H1 (cell line): ENCODE results near the gene ELP4. TPM values are rescaled to one million over a fixed set of nuclear protein-coding genes. Genes with fewer than 3 reads are reported as not detected.

ENCODE experiments used
- CTCF ChIA-PET: fragments of 300-600 bp; sonication (Branson Sonifier 250); formaldehyde crosslinking; loops from one replicate; lab custom pipeline; 2021; ENCODE audit not compliant: partially characterized antibody; lab: Charles Lee
- POLR2A ChIA-PET: fragments of 300-600 bp; sonication (Branson Sonifier 250); formaldehyde crosslinking; loops from one replicate; lab custom pipeline; 2021; ENCODE audit warnings: inconsistent platforms; ENCODE audit not compliant: partially characterized antibody; lab: Charles Lee
- DNase-seq, 2 experiments: peaks; one replicate each; pipeline versions ENCODE4 v3.0.0 to v3.0.0-alpha.2; 2010 to 2022; ENCODE audit warnings: low spot score in 2 of 2, low read depth in 1 of 2, mixed read lengths in 1 of 2
- FAIRE-seq: peaks from 2 replicates; lab custom pipeline; 2011; peaks lifted over from hg19 to GRCh38; lab: Jason Lieb, UNC
- H2AFZ ChIP-seq: 2 replicates; pipeline ENCODE4 v1.8.1; 2012; ENCODE audit warnings: low read length, inconsistent platforms
- H2AK5ac ChIP-seq: 2 replicates; pipeline ENCODE4 v1.6.1; 2013; ENCODE audit warnings: low read depth, low read length
- H2BK120ac ChIP-seq: replicated peaks from 2 replicates; pipeline ENCODE3; 2013; ENCODE audit warnings: low read depth, low read length, inconsistent platforms
- H2BK12ac ChIP-seq: 2 replicates; pipeline ENCODE4 v1.6.1; 2013; ENCODE audit warnings: low read depth, low read length
- H2BK15ac ChIP-seq: 2 replicates; pipeline ENCODE4 v1.6.1; 2013; ENCODE audit warnings: low read length
- H2BK20ac ChIP-seq: 2 replicates; pipeline ENCODE4 v1.6.1; 2013; ENCODE audit warnings: low read length
- H2BK5ac ChIP-seq: 2 replicates; pipeline ENCODE4 v1.6.1; 2013; ENCODE audit warnings: low read depth, low read length
- H3K14ac ChIP-seq: 2 replicates; pipeline ENCODE4 v1.6.1; 2013; ENCODE audit warnings: inconsistent platforms; ENCODE audit not compliant: insufficient read length
- H3K18ac ChIP-seq: 2 replicates; pipeline ENCODE4 v1.6.1; 2013; ENCODE audit warnings: low read length; ENCODE audit errors: extremely low read depth
- H3K23ac ChIP-seq: 2 replicates; pipeline ENCODE4 v1.6.1; 2013; ENCODE audit warnings: inconsistent platforms; ENCODE audit not compliant: insufficient read length
- H3K23me2 ChIP-seq: 2 replicates; pipeline ENCODE4 v1.6.1; 2013; ENCODE audit warnings: low read depth, low read length
- H3K27ac ChIP-seq: 2 replicates; pipeline ENCODE4 v1.6.1; 2011; ENCODE audit warnings: low read depth, low read length, inconsistent platforms
- H3K27me3 ChIP-seq, 4 experiments: replicated peaks in 1 of 4; 1 replicate in 1 of 4; 2 replicates in 3 of 4; pipeline versions ENCODE4 v1.6.1 to v1.8.1; 2011 to 2013; ENCODE audit warnings: low read length in 3 of 4, mild to moderate bottlenecking in 3 of 4, inconsistent platforms in 2 of 4, mixed read lengths in 2 of 4, moderate library complexity in 1 of 4; ENCODE audit not compliant: control insufficient read depth in 3 of 4, insufficient read depth in 3 of 4; ENCODE audit errors: extremely low read depth in 1 of 4
- H3K36me3 ChIP-seq, 4 experiments: 2 replicates each; pipeline versions ENCODE4 v1.6.1 to v1.8.1; 2011 to 2013; ENCODE audit warnings: mild to moderate bottlenecking in 4 of 4, low read length in 3 of 4, moderate library complexity in 2 of 4, control low read depth in 1 of 4, inconsistent platforms in 1 of 4; ENCODE audit not compliant: insufficient read depth in 4 of 4, control insufficient read depth in 2 of 4
- H3K4ac ChIP-seq: replicated peaks from 2 replicates; pipeline ENCODE3; 2013; ENCODE audit warnings: low read length, low read depth, mixed read lengths, inconsistent platforms; ENCODE audit not compliant: insufficient read length
- H3K4me1 ChIP-seq, 4 experiments: replicated peaks in 1 of 4; 1 replicate in 1 of 4; 2 replicates in 3 of 4; pipeline versions ENCODE4 v1.6.1 to v1.8.1; 2011 to 2013; ENCODE audit warnings: low read length in 3 of 4, inconsistent platforms in 2 of 4, mixed read lengths in 1 of 4; ENCODE audit not compliant: insufficient read depth in 4 of 4, control insufficient read depth in 3 of 4
- H3K4me2 ChIP-seq, 2 experiments: 2 replicates each; pipeline versions ENCODE4 v1.6.1 to v1.8.1; 2011 to 2013; ENCODE audit warnings: low read depth in 2 of 2, low read length in 2 of 2, control low read depth in 1 of 2, inconsistent platforms in 1 of 2, mild to moderate bottlenecking in 1 of 2; ENCODE audit not compliant: insufficient read depth in 1 of 2
- H3K4me3 ChIP-seq, 4 experiments: fragments of 200-600, 300-600 bp in 1 of 4; sonication (generic), shearing (Covaris generic), sonication (Bioruptor Twin) in 1 of 4; 2 replicates each; pipeline versions ENCODE4 v1.5.1 to v1.8.1; 2011 to 2016; ENCODE audit warnings: low read length in 4 of 4, low read depth in 3 of 4, control low read depth in 2 of 4, inconsistent platforms in 2 of 4, mild to moderate bottlenecking in 2 of 4, mixed read lengths in 1 of 4, moderate library complexity in 1 of 4; ENCODE audit not compliant: insufficient read depth in 2 of 4; ENCODE audit errors: extremely low read depth in 1 of 4
- H3K56ac ChIP-seq: replicated peaks from 2 replicates; pipeline ENCODE3; 2013; ENCODE audit warnings: low read depth, mild to moderate bottlenecking, mixed read lengths, low read length, inconsistent platforms; ENCODE audit not compliant: insufficient read length
- H3K79me1 ChIP-seq: 2 replicates; pipeline ENCODE4 v1.6.1; 2013; ENCODE audit warnings: low read depth, low read length, control low read depth
- H3K79me2 ChIP-seq, 2 experiments: 2 replicates each; pipeline versions ENCODE4 v1.6.1 to v1.8.1; 2012 to 2013; ENCODE audit warnings: low read length in 2 of 2, mild to moderate bottlenecking in 2 of 2, inconsistent platforms in 1 of 2; ENCODE audit not compliant: insufficient read depth in 2 of 2, control insufficient read depth in 1 of 2
- H3K9ac ChIP-seq, 4 experiments: replicated peaks in 1 of 4; 1 replicate in 1 of 4; 2 replicates in 3 of 4; pipeline versions ENCODE4 v1.6.1 to v1.8.1; 2011 to 2013; ENCODE audit warnings: low read depth in 3 of 4, low read length in 3 of 4, control low read depth in 2 of 4, mild to moderate bottlenecking in 2 of 4, moderate library complexity in 2 of 4, inconsistent platforms in 1 of 4; ENCODE audit errors: extremely low read depth in 1 of 4
- H3K9me3 ChIP-seq, 2 experiments: 2 replicates each; pipeline versions ENCODE4 v1.6.1 to v1.8.1; 2012 to 2013; ENCODE audit warnings: mild to moderate bottlenecking in 2 of 2, moderate library complexity in 2 of 2, control low read depth in 1 of 2, inconsistent platforms in 1 of 2, low read depth in 1 of 2, low read length in 1 of 2, mixed read lengths in 1 of 2; ENCODE audit not compliant: insufficient read depth in 2 of 2
- H4K20me1 ChIP-seq, 2 experiments: replicated peaks in 1 of 2; 2 replicates each; pipeline versions ENCODE3 to v1.8.1; 2011 to 2013; ENCODE audit warnings: inconsistent platforms in 2 of 2, low read length in 2 of 2, mild to moderate bottlenecking in 1 of 2; ENCODE audit not compliant: insufficient read depth in 2 of 2, control insufficient read depth in 1 of 2
- H4K5ac ChIP-seq: 2 replicates; pipeline ENCODE4 v1.6.1; 2013; ENCODE audit warnings: low read length, low read depth, mixed read lengths, inconsistent platforms; ENCODE audit not compliant: insufficient read length
- H4K8ac ChIP-seq: 2 replicates; pipeline ENCODE4 v1.8.0; 2013; ENCODE audit warnings: mild to moderate bottlenecking, moderate library complexity, low read length, inconsistent platforms; ENCODE audit not compliant: insufficient read depth; ENCODE audit errors: extremely low read depth
- H4K91ac ChIP-seq: replicated peaks from 2 replicates; pipeline ENCODE3; 2013; ENCODE audit warnings: low read length, mixed read lengths, inconsistent platforms; ENCODE audit not compliant: insufficient read length
- CHD1 ChIP-seq: IDR thresholded peaks from 2 replicates; pipeline ENCODE4 v1.6.1; 2012; ENCODE audit warnings: low read depth, low read length, improper control_type of control experiment
- EP300 ChIP-seq, 2 experiments: IDR thresholded peaks; 1 replicate in 1 of 2; 2 replicates in 1 of 2; pipeline ENCODE4 v1.6.1; 2011 to 2012; ENCODE audit warnings: low read depth in 2 of 2, low read length in 2 of 2, mild to moderate bottlenecking in 2 of 2, borderline replicate concordance in 1 of 2, inconsistent platforms in 1 of 2, moderate library complexity in 1 of 2
- EZH2 ChIP-seq: fragments of 200-600 bp; sonication (generic); IDR thresholded peaks from 2 replicates; pipeline ENCODE4 v1.7.1; 2012; ENCODE audit warnings: low read depth, mild to moderate bottlenecking, moderate library complexity, low read length, inconsistent platforms; ENCODE audit not compliant: severe bottlenecking
- PHF8 ChIP-seq: fragments of 200-600 bp; sonication (generic); conservative IDR thresholded peaks from 2 replicates; pipeline ENCODE4 v1.7.1; 2012; ENCODE audit warnings: low read depth, mild to moderate bottlenecking, inconsistent platforms, low read length, moderate library complexity
- POLR2AphosphoS5 ChIP-seq: IDR thresholded peaks from 2 replicates; pipeline ENCODE4 v1.6.1; 2011; ENCODE audit warnings: low read depth, low read length
- RNF2 ChIP-seq: fragments of 200-900, 300-1000 bp; sonication (generic); IDR thresholded peaks from 2 replicates; pipeline ENCODE4 v1.7.1; 2016; ENCODE audit warnings: borderline replicate concordance, low read depth, mild to moderate bottlenecking, antibody characterized with exemption, low read length; ENCODE audit not compliant: poor library complexity, severe bottlenecking; ENCODE audit errors: missing control alignments
- SIN3A ChIP-seq, 2 experiments: IDR thresholded peaks in 1 of 2; conservative IDR thresholded peaks in 1 of 2; 2 replicates each; pipeline ENCODE4 v1.6.1; 2011 to 2012; ENCODE audit warnings: low read length in 2 of 2, improper control_type of control experiment in 1 of 2, low read depth in 1 of 2, mild to moderate bottlenecking in 1 of 2
- SIX5 ChIP-seq: IDR thresholded peaks from 2 replicates; pipeline ENCODE4 v1.6.1; 2011; ENCODE audit warnings: mild to moderate bottlenecking, low read depth, low read length
- SP1 ChIP-seq: IDR thresholded peaks from 2 replicates; pipeline ENCODE4 v1.6.1; 2011; ENCODE audit warnings: low read depth, low read length
- SRF ChIP-seq: IDR thresholded peaks from 2 replicates; pipeline ENCODE4 v1.6.1; 2011; ENCODE audit warnings: mild to moderate bottlenecking, low read depth, low read length, moderate library complexity
- TEAD4 ChIP-seq: IDR thresholded peaks from 2 replicates; pipeline ENCODE4 v1.6.1; 2012; ENCODE audit warnings: low read depth, low read length, inconsistent platforms, mixed read lengths
- WGBS, 2 experiments: shearing (Covaris generic) in 1 of 2; methylation state at CpG; one replicate each; pipeline versions ENCODE4 v1.1.6 to v1.1.7; 2013 to 2015; ENCODE audit warnings: low lambda C conversion rate in 2 of 2, mixed read lengths in 2 of 2, inconsistent platforms in 1 of 2, low coverage in 1 of 2, missing lambda C conversion rate in 1 of 2; ENCODE audit not compliant: insufficient replicate concordance in 2 of 2, insufficient coverage in 1 of 2, insufficient read length in 1 of 2; ENCODE audit errors: extremely low coverage in 1 of 2, missing lambda C conversion rate in 1 of 2; 5-methylcytosine and 5-hydroxymethylcytosine counted together
- polyA plus RNA-seq, 7 experiments: library from polyadenylated mRNA; depleted of rRNA in 3 of 7; stranded (reverse) in 5 of 7; unstranded in 2 of 7; fragments of >200 nt in 5 of 7; fragments of 200-250 nt in 2 of 7; gene quantifications; 1 replicate in 5 of 7; 2 replicates in 1 of 7; 4 replicates in 1 of 7; pipeline versions ENCODE4 v1.2.1 to v1.2.3, GENCODE V29; 2011 to 2013; ENCODE audit warnings: missing spikeins in 2 of 7, mixed read lengths in 2 of 7
- total RNA-seq: library from RNA; stranded (reverse); fragmentation: NEBNext Ultra II Directional; extraction: Animal tissue kit (Norgen Biotek cat#: 25700); gene quantifications from 2 replicates; pipeline ENCODE4 v1.2.1, GENCODE V29; 2021

Gene ELP4
- total and polyA plus RNA-seq, 2 of the 8 experiments (the other 6 are each of a cell fraction or from before 2014, with no cell fraction given), result 14.0 to 18.6 TPM

GRCh38 chr11:31823644-31824331 is 314.2 kb downstream of the ELP4 start:
- Histone ChIP-seq H3K4ac (no peak overlapping the region), H4K20me1 (peaks cover 2 to 5% of the 10 kb centered on the region in 2 experiments), H4K8ac (no peak overlapping the region), H4K5ac (peak overlapping the region; percentile 18), H3K18ac (peak overlapping the region; percentile 94), H2AFZ (0 out of 2 replicates have a peak overlapping the region, but pooled peaks have one; percentile 23), H2BK20ac (peak overlapping the region; percentile 98; the same call in 1 of the 2 replicates), H4K91ac (peak overlapping the region; percentile 77), H2BK15ac (peak overlapping the region; percentile 93; the same call in 1 of the 2 replicates), H3K56ac (no peak overlapping the region), H2AK5ac (no peak overlapping the region), H3K27ac (no peak overlapping the region; the same call in 1 of the 2 replicates), H3K23ac (no peak overlapping the region), H3K9me3 (no peaks in the 10 kb centered on the region), H3K4me3 (peak overlapping the region in 3 of 4 experiments; percentile 2 to 58 (median 26); a peak in 4 of 8 replicates), H2BK120ac (peak overlapping the region; percentile 19), H3K14ac (no peak overlapping the region), H2BK12ac (peak overlapping the region; percentile 83), H3K4me2 (peak overlapping the region; percentile 65 to 68), H2BK5ac (peak overlapping the region; percentile 90; the same call in 1 of the 2 replicates), H3K79me2 (no peaks in the 10 kb centered on the region), H3K23me2 (peaks cover 16% of the 10 kb centered on the region; the same call in 1 of the 2 replicates), H3K9ac (no peak overlapping the region), H3K36me3 (no peaks in the 10 kb centered on the region; a peak in 1 of 8 replicates), H3K4me1 (peaks cover 24 to 59% (median 43%) of the 10 kb centered on the region in 4 experiments), H3K27me3 (peaks cover 58 to 97% (median 88%) of the 10 kb centered on the region in 4 experiments), H3K79me1 (no peaks in the 10 kb centered on the region)
- DNase-seq (peak in 1 of 2 experiments; percentile 76), FAIRE-seq (no peak)
- WGBS, 2 experiments, result 4% methylated on average over 24 of the region's 24 CpGs; no CpG with 5 or more reads in 1 of the 2 experiments
- ChIA-PET CTCF (interaction anchor here (0.8 to 11.4 kb wide), 13 partner anchors 11 to 352 kb away, joined by 3 to 88 read pairs (median 4); no protein-coding TSS in a partner anchor), POLR2A (interaction anchor here (0.7 to 4.1 kb wide), 5 partner anchors 11 to 53 kb away, joined by 4 to 18 read pairs (median 9); partner anchors contain the start of gene PAX6)
- no peak for TF ChIP-seq RNF2
- no peak for TF ChIP-seq POLR2AphosphoS5
- TF ChIP-seq SIX5, result no peak
- no peak for TF ChIP-seq EP300 (IDR thresholded peaks at IDR 0.05; ENCODE audit: borderline replicate concordance in 1 of 2, low read depth in 2 of 2, low read length in 2 of 2)
- TF ChIP-seq SIN3A (conservative IDR thresholded peaks at IDR 0.05 in 1 of 2, IDR thresholded peaks at IDR 0.05 in 1 of 2; ENCODE audit: low read depth in 1 of 2, low read length in 2 of 2), result no peak
- no peak for TF ChIP-seq CHD1
- TF ChIP-seq EZH2, result no peak
- TF ChIP-seq SP1, result 0 out of 2 replicates have a peak, but pooled peaks have one; percentile 26
- no peak for TF ChIP-seq SRF
- peak; percentile 56; the same call in 1 of the 2 replicates for TF ChIP-seq TEAD4
- no peak for TF ChIP-seq PHF8
